H9 (cell line): ENCODE measurements around the gene CCDC51. TPM values are rescaled to one million over a fixed set of nuclear protein-coding genes. Genes with fewer than 3 reads are reported as not detected.

Experiments
- DNase-seq: peaks from one replicate; pipeline ENCODE4 v3.0.0-alpha.2; 2017
- H2AFZ ChIP-seq: one replicate; pipeline ENCODE4 v1.6.1; 2013; ENCODE audit warnings: mild to moderate bottlenecking, low read length, control low read depth, moderate library complexity
- H2AK5ac ChIP-seq: 2 replicates; pipeline ENCODE4 v1.6.1; 2013; ENCODE audit warnings: low read length, control low read depth, mixed read lengths; ENCODE audit not compliant: insufficient read length
- H2BK120ac ChIP-seq: one replicate; pipeline ENCODE4 v1.6.1; 2013; ENCODE audit warnings: low read depth, mild to moderate bottlenecking, low read length, control low read depth, inconsistent platforms; ENCODE audit not compliant: poor library complexity, severe bottlenecking
- H2BK12ac ChIP-seq: 2 replicates; pipeline ENCODE4 v1.6.1; 2013; ENCODE audit warnings: low read length, control low read depth, mixed read lengths, low read depth; ENCODE audit not compliant: insufficient read length
- H2BK15ac ChIP-seq: 2 replicates; pipeline ENCODE4 v1.6.1; 2013; ENCODE audit warnings: low read depth, low read length, control low read depth
- H2BK20ac ChIP-seq: one replicate; pipeline ENCODE4 v1.6.1; 2013; ENCODE audit warnings: low read depth, mild to moderate bottlenecking, low read length, control low read depth, inconsistent platforms; ENCODE audit not compliant: poor library complexity, severe bottlenecking
- H2BK5ac ChIP-seq: 2 replicates; pipeline ENCODE4 v1.6.1; 2013; ENCODE audit warnings: low read length, control low read depth, mixed read lengths; ENCODE audit not compliant: insufficient read length
- H3K14ac ChIP-seq: 2 replicates; pipeline ENCODE4 v1.6.1; 2013; ENCODE audit warnings: low read length, control low read depth; ENCODE audit not compliant: insufficient read depth
- H3K18ac ChIP-seq: 2 replicates; pipeline ENCODE4 v1.6.1; 2013; ENCODE audit warnings: low read depth, mild to moderate bottlenecking, mixed read lengths, low read length, control low read depth; ENCODE audit not compliant: insufficient read length
- H3K23ac ChIP-seq: 2 replicates; pipeline ENCODE4 v1.6.1; 2013; ENCODE audit warnings: low read length, control low read depth, mixed read lengths, low read depth; ENCODE audit not compliant: insufficient read length
- H3K23me2 ChIP-seq: 2 replicates; pipeline ENCODE4 v1.6.1; 2013; ENCODE audit warnings: low read depth, mild to moderate bottlenecking, mixed read lengths, low read length, control low read depth; ENCODE audit not compliant: insufficient read length, poor library complexity, severe bottlenecking
- H3K27ac ChIP-seq: 2 replicates; pipeline ENCODE4 v1.5.1; 2013; ENCODE audit warnings: low read length, control low read depth, mixed read lengths, low read depth; ENCODE audit not compliant: insufficient read length
- H3K27me3 ChIP-seq: 2 replicates; pipeline ENCODE4 v1.6.1; 2013; ENCODE audit warnings: low read length, control low read depth, inconsistent platforms; ENCODE audit not compliant: insufficient read depth
- H3K4ac ChIP-seq: 2 replicates; pipeline ENCODE4 v1.6.1; 2013; ENCODE audit warnings: low read depth, mild to moderate bottlenecking, control low read depth, inconsistent platforms, low read length, moderate library complexity
- H3K4me1 ChIP-seq: 2 replicates; pipeline ENCODE4 v1.6.1; 2013; ENCODE audit warnings: low read length, control low read depth, inconsistent platforms; ENCODE audit not compliant: insufficient read depth
- H3K4me2 ChIP-seq: 2 replicates; pipeline ENCODE4 v1.6.1; 2013; ENCODE audit warnings: low read length, control low read depth, mixed read lengths; ENCODE audit not compliant: insufficient read length, insufficient read depth
- H3K56ac ChIP-seq: 2 replicates; pipeline ENCODE4 v1.6.1; 2013; ENCODE audit warnings: low read depth, mild to moderate bottlenecking, mixed read lengths, low read length, control low read depth; ENCODE audit not compliant: insufficient read length
- H3K79me1 ChIP-seq: 2 replicates; pipeline ENCODE4 v1.6.1; 2013; ENCODE audit warnings: low read depth, mild to moderate bottlenecking, moderate library complexity, low read length, control low read depth, inconsistent platforms; ENCODE audit not compliant: insufficient read depth, poor library complexity, severe bottlenecking
- H3K79me2 ChIP-seq: 2 replicates; pipeline ENCODE4 v1.6.1; 2013; ENCODE audit warnings: low read length, control low read depth, inconsistent platforms; ENCODE audit not compliant: insufficient read depth
- H3K9ac ChIP-seq: 2 replicates; pipeline ENCODE4 v1.6.1; 2013; ENCODE audit warnings: low read length, control low read depth, mixed read lengths; ENCODE audit not compliant: insufficient read length; ENCODE audit errors: extremely low read depth
- H3K9me3 ChIP-seq: one replicate; pipeline ENCODE4 v1.6.1; 2013; ENCODE audit warnings: low read depth, low read length, inconsistent platforms; ENCODE audit not compliant: control insufficient read depth
- H3T11ph ChIP-seq: one replicate; pipeline ENCODE4 v1.6.1; 2013; ENCODE audit warnings: mild to moderate bottlenecking, low read length, control low read depth, inconsistent platforms
- H4K20me1 ChIP-seq: one replicate; pipeline ENCODE4 v1.6.1; 2013; ENCODE audit not compliant: control insufficient read depth, insufficient read length, insufficient read depth
- H4K5ac ChIP-seq: 2 replicates; pipeline ENCODE4 v1.6.1; 2013; ENCODE audit warnings: low read depth, mild to moderate bottlenecking, mixed read lengths, low read length, control low read depth; ENCODE audit not compliant: insufficient read length
- H4K8ac ChIP-seq: replicated peaks from 2 replicates; pipeline ENCODE4 v1.6.1; 2013; ENCODE audit warnings: low read length, control low read depth, mixed read lengths, low read depth; ENCODE audit not compliant: insufficient read length
- H4K91ac ChIP-seq: 2 replicates; pipeline ENCODE4 v1.6.1; 2013; ENCODE audit warnings: low read depth, mild to moderate bottlenecking, moderate library complexity, mixed read lengths, low read length, control low read depth; ENCODE audit not compliant: insufficient read length
- H3K27ac Mint-ChIP-seq, 3 experiments: 2 replicates in 2 of 3; 3 replicates in 1 of 3; pipeline ENCODE4 v1.8.0; 2020 to 2021; ENCODE audit warnings: mixed read lengths in 3 of 3, mild to moderate bottlenecking in 1 of 3, moderate library complexity in 1 of 3
- H3K27me3 Mint-ChIP-seq: 2 replicates; pipeline ENCODE4 v1.8.0; 2021; ENCODE audit warnings: low read depth, mild to moderate bottlenecking, moderate library complexity, mixed read lengths
- H3K36me3 Mint-ChIP-seq, 3 experiments: 2 replicates in 2 of 3; 3 replicates in 1 of 3; pipeline ENCODE4 v1.8.0; 2020 to 2021; ENCODE audit warnings: low read depth in 3 of 3, mixed read lengths in 3 of 3; ENCODE audit not compliant: insufficient read depth in 1 of 3
- H3K4me1 Mint-ChIP-seq, 2 experiments: 2 replicates each; pipeline ENCODE4 v1.8.0; 2020; ENCODE audit warnings: mixed read lengths in 2 of 2
- H3K4me3 Mint-ChIP-seq, 2 experiments: 2 replicates in 1 of 2; 3 replicates in 1 of 2; pipeline ENCODE4 v1.8.0; 2020 to 2021; ENCODE audit warnings: mild to moderate bottlenecking in 2 of 2, mixed read lengths in 2 of 2, moderate library complexity in 1 of 2
- H3K9me3 Mint-ChIP-seq, 2 experiments: 2 replicates in 1 of 2; 3 replicates in 1 of 2; pipeline ENCODE4 v1.8.0; 2020; ENCODE audit warnings: mild to moderate bottlenecking in 2 of 2, mixed read lengths in 2 of 2, moderate library complexity in 1 of 2
- CTCF ChIP-seq: fragments of 200-600 bp; sonication (generic); conservative IDR thresholded peaks from 3 replicates; pipeline ENCODE4 v1.8.0; 2021; ENCODE audit warnings: antibody characterized with exemption, mild to moderate bottlenecking
- WGBS: extraction: QIAGEN DNeasy Blood & Tissue Kit; methylation state at CpG from one replicate; pipeline ENCODE4 v1.1.7; 2013; ENCODE audit warnings: missing lambda C conversion rate, low lambda C conversion rate, mixed read lengths; ENCODE audit not compliant: insufficient read length; ENCODE audit errors: extremely low coverage; 5-methylcytosine and 5-hydroxymethylcytosine counted together
- total RNA-seq: library from RNA; stranded (reverse); gene quantifications from 2 replicates; pipeline ENCODE4 v1.2.1, GENCODE V29; 2021

Gene CCDC51
- total RNA-seq, 1 experiment from 2014 or later = 20.0 TPM

GRCh38 chr3:48441940-48442339 is 2.0 kb upstream of the CCDC51 start:
- H3K36me3 Mint-ChIP-seq = peaks cover 18 to 47% (median 26%) of the 10 kb centered on the region in 3 experiments; a peak in 6 of 7 replicates
- H3K27ac Mint-ChIP-seq = peak overlapping the region in 2 of 3 experiments; percentile 72 to 82; a peak in 2 of 7 replicates
- WGBS = no CpG with 5 or more reads among the region's 6 CpGs
- peaks cover 5% of the 10 kb centered on the region; the same call in 1 of the 2 replicates for H3K79me2 ChIP-seq
- peaks cover 7% of the 10 kb centered on the region for H3K23me2 ChIP-seq
- no peak overlapping the region for H2AFZ ChIP-seq
- H3K14ac ChIP-seq = no peak overlapping the region
- H2BK15ac ChIP-seq = no peak overlapping the region
- H3K23ac ChIP-seq = no peak overlapping the region
- H2BK20ac ChIP-seq = no peak overlapping the region
- H3T11ph ChIP-seq = no peak overlapping the region
- no peak overlapping the region for H4K5ac ChIP-seq
- H3K27ac ChIP-seq = no peak overlapping the region
- no peak overlapping the region for H4K91ac ChIP-seq
- no peak overlapping the region for H2AK5ac ChIP-seq
- no peak for DNase-seq
- no peaks in the 10 kb centered on the region for H3K9me3 Mint-ChIP-seq
- H3K9me3 ChIP-seq = no peaks in the 10 kb centered on the region
- H3K27me3 ChIP-seq = no peaks in the 10 kb centered on the region
- H3K4ac ChIP-seq = no peak overlapping the region
- H3K4me2 ChIP-seq = peak overlapping the region; percentile 16
- H3K4me1 Mint-ChIP-seq = peaks cover 19 to 30% of the 10 kb centered on the region in 2 experiments
- no peaks in the 10 kb centered on the region for H4K20me1 ChIP-seq
- H2BK120ac ChIP-seq = no peak overlapping the region
- no peaks in the 10 kb centered on the region for H3K27me3 Mint-ChIP-seq
- H3K4me3 Mint-ChIP-seq = peak overlapping the region; percentile 93 to 99; a peak in 4 of 5 replicates
- H3K9ac ChIP-seq = no peak overlapping the region
- peaks cover 5% of the 10 kb centered on the region for H3K79me1 ChIP-seq
- no peak overlapping the region for H3K18ac ChIP-seq
- no peak overlapping the region for H3K56ac ChIP-seq
- H2BK5ac ChIP-seq = no peak overlapping the region
- H2BK12ac ChIP-seq = no peak overlapping the region
- no peak overlapping the region for H4K8ac ChIP-seq
- no peak for TF ChIP-seq CTCF
- no peaks in the 10 kb centered on the region for H3K4me1 ChIP-seq
